NOMO-1 (cell line): ENCODE data around the gene SLC26A3.
"Not testable (repeated sequence)": the region's sequence is repeated elsewhere in the genome, so short reads cannot be mapped to it uniquely, and the experiment has no call there.

ENCODE experiments used
- DNase-seq, 2 experiments: peaks; one replicate each; lab custom pipeline; 2025; ENCODE audit not compliant: unreplicated experiment in 2 of 2; lab: John Stamatoyannopoulos, UW

SLC26A3 gene

DNA sequence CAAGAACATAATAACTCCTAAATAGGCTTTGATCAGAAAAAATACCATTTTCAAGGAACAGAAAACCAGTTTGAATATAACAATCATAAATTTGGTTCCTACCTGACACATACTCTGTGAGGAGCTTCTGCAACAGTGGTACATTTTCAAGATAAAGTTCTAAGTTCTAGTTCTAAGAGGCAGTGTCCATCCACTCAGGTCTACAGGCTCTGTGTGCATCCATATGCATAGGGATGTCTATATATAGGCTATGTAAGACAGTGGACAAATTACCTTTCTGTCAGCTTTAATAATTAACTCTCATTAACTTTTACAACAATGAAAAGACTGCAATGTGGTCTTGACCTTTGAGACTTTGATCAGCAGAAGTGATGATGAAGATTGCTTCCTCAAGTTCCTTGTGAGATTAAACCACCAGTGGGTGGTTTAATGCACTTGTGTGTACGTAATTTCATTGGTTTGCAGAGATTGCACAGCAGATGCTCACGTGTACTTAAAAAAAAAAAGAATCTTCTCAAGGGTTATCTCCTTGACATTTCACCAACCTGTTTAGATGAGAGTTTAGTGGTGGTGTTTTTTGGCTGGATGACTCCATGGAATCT is at the start of gene SLC26A3:
SLC26A3 (minus strand) TSS at position 215 of the 602 bp plus-strand sequence. CDS start 8,714 bp downstream, outside the sequence.
- DNase-seq: no peak

DNA sequence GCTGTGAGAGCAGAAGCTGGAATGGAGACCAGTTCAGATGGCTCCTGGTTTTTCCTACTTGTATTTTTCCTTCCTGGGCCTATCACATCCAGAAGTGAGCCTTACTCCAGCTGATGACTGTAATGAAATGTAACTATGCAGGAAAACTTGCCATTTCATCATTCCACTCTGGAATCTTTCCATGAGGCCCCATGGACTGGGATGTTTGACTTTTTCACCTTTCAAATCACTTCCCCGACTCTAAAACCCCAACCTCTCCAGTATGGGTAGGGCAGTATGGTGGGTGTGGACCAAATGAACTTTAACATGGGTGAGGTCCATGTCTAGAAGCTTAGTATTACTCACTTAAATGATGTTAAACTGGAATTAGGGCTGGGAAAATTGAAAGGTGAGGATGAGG is 47.6 kb upstream of the SLC26A3 start:
- no peak for DNase-seq

DNA sequence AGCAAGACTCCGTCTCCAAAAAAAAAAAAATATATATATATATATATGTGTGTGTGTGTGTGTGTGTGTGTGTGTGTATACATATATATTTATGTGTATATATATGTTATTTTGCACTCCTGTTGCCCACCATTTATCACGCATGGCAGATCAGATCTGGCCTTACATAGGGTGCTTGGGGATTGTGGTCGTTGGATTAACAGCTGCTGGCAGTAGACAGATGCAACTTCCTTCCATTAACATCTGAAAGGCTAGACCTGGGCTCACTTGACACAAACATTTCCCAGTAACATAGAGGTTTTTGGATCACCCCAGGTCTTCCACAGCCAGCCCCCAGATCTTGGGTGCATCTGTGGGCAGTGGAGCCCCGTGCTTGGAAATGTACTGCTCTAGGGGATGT is 47.2 kb upstream of the SLC26A3 start:
- DNase-seq: no peak

DNA sequence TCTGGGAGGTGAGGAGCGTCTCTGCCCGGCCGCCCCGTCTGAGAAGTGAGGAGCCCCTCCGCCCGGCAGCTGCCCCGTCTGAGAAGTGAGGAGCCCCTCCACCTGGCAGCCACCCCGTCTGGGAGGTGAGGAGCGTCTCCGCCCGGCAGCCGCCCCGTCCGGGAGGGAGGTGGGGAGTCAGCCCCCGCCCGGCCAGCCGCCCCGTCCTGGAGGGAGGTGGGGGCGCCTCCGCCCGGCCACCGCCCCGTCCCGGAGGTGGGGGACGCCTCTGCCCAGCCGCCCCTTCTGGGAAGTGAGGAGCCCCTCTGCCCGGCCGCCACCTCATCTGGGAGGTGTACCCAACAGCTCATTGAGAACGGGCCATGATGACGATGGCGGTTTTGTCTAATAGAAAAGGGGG is 45.2 kb upstream of the SLC26A3 start:
- DNase-seq: not testable (repeated sequence)

DNA sequence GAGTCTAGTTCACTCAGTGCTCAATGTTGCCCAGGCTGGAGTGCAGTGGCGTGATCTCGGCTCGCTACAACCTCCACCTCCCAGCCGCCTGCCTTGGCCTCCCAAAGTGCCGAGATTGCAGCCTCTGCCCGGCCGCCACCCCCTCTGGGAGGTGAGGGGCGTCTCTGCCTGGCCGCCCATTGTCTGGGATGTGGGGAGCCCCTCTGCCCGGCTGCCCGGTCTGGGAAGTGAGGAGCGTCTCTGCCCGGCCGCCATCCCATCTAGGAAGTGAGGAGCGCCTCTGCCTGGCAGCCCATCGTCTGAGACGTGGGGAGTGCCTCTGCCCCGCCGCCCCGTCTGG is 44.8 kb upstream of the SLC26A3 start:
- DNase-seq: not testable (repeated sequence)

DNA sequence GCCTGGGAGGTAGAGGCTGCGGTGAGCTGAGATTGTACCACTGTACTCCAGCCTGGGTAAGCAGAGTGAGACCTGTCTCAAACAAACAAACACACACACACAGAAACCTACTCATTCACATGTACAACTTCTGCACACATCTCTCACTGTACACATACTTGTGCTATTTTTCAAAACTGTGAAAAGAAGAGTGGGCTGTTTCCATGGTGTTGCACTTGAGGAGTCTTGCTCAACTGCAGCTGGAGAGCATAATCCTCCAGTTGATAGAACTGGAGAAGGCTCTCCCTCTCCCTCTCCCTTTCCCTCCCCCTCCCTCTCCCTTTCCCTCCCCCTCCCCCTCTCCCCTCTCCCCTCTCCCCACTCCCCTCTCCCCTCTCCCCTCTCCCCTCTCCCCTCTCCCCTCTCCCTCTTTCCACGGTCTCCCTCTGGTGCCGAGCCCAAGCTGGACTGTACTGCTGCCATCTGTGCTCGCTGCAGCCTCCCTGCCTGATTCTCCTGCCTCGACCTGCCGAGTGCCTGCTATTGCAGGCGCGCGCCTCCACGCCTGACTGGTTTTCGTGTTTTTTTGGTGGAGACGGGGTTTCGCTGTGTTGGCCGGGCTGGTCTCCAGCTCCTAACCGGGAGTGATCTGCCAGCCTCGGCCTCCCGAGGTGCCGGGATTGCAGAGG is 44.3 kb upstream of the SLC26A3 start:
- DNase-seq: no peak

DNA sequence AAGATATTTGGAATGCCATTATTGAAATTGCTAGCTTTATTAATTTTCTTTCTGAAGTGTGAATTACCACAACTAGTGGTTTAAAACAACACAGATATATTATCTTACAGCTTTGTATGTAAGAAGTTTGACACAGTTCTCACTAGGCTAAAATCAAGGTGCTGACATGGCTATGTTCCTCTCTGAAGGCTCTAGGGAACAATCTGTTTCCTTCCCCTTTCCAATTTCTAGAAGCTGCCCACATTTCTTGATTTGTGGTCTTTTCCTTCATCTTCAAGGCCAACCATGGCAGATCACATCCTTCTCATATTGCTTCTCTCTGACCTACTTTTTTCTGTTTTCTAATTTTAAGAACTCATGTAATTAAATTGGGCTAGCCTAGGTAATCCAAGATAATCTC is 43.3 kb upstream of the SLC26A3 start:
- peak in 1 of 2 experiments; percentile 24 for DNase-seq

DNA sequence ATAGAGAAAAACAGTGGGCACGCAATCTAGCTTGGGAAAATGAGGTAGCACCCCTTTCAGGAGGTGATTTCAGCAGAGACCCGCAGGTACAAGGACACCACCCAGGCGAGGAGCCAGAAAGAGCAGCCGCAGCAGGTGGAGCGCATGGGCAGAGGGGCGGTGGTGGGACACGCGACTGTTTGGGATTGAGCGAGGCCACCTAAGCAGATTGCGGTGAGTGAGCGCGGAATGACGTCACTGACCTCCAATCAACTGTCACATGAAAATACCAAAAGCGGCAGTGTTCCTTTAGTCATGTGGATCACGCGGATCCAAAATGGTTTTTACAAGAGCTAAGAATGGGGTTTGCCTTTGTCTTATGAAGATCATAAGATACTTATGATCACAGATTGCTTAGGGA is 40.2 kb upstream of the SLC26A3 start:
- no peak for DNase-seq

DNA sequence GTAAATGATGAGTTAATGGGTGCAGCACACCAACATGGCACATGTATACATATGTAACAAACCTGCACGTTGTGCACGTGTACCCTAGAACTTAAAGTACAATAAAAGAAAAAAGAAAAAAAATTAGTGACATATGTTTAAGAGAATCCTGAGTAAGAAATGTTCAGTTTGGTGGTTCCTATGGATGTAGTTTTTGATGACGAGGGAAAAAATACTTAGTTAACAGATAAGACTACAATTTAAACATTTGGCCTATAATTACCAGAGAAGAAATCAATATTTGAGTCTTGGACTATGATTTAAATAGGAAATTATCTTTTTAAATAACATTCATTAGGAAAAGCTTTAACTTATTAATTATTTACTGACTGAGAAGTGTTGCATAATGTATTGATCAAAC is 39.2 kb upstream of the SLC26A3 start:
- no peak for DNase-seq

DNA sequence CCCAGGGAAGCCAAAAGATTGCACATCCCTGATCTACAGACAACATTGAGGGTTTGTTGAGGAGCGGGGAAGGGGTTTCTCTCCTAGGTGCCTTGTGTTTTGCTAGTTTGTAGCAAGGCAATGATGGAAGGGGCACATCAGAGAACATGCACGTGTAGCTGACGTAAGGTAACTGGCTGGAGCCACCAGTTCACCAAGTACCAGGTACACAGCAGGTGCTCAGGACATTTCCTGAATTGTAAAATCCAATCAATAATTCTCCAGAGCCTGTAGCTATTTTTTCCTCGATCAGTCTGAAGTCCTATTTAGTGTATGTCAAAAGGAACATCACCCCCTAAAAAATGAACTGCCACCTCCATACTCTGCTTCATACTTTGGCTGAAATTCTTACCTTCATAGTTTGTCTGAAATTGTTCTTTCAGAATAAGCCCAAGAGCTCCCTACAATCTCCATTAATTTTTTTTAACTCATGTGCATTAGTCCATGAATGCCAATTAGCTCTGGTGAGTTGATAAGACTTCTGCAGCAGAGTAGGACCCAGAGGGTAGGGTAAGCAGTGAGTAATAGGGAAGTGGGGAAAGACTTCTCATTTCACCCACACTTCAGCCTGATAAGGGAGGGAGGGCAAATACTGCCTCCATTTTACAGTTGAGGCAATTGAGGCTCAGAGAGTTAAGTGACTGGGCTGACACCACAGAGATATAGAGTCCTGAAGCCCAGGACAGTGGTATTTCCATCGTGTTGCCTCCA is 36.0 kb upstream of the SLC26A3 start:
- DNase-seq: no peak

DNA sequence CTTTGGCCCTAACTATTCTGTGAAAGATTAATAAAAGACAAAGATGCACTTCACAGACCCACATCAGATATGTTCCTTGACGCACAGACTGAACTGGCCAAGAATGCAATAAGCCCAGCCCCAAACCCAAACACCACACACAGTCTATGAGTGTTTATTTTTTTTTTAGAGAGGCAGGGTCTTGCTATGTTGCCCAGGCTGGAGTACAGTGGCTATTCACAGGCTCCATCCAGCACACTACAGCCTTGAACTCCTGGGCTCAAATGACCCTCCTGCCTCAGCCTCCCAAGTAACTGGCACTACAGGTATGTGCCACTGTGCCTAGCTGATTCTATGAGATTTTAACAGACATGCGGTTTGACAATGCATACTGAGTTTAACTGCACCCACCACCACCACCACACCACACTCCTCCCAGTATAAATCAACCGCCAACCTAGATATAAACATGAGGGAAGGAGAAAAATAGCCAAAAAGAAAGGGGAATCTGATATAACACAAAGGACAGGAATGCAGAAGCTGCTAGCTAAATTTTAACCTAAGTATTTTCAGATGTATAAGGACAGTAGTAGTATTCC is 35.1 kb upstream of the SLC26A3 start:
- no peak for DNase-seq

DNA sequence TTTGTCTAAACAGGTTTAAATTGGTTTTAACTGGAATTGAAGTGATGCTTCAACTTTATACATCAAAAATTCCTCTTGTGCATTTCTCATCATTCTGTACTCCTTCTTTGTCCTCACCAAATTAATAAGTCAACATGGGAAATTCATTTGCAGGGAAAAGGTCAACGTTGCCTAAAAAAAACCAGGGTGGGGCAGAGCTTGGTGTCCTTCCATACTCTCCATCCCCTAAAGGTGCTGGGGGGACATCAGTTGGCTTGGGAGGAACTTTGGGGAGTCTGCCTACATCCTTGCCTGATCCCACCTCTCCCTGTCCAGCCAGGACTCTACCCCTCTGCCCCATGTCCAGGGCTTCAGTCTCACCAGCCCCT is 34.1 kb upstream of the SLC26A3 start:
- no peak for DNase-seq

DNA sequence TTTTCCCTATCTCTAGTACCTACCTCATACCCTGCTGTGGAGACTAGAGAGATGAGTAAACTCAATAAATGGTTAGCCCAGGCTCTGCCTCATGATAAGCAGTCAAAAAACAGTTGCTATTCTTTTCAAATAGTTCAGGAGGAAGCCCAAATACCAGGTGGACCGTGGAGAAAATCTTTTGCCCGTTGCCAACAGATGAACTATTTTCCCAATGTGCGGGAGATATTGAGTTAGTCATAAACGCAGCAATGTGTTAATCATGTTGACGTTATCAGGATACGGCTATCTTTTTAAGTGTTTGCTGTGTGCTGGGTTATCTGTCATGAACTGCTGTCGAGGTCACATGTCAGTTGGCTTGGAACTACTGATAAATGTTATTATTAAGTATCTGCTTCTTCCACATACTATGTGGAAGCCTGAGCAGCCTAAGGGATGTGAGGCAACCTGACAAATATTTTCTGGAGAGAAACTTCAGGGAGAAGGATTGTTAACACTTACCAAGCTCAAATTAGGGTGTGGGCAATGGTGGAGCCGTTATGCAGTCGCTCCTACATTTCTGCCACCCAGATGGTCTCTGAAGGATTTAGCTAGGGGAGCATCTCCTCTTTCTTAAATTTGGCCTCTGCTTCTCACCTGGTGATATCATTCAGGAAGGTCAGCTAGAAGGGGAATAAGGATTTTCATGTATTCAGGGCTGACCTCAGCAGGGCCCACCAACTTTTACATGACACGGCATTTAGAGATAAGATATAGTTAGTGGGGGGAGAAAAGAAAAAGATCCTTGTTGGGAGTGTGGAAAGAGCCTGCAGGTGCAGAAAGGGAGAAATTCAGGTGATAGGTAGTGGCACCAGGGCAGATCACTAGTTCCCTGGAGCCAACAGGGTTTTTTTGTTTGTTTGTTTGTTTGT is 33.5 kb upstream of the SLC26A3 start:
- no peak for DNase-seq

DNA sequence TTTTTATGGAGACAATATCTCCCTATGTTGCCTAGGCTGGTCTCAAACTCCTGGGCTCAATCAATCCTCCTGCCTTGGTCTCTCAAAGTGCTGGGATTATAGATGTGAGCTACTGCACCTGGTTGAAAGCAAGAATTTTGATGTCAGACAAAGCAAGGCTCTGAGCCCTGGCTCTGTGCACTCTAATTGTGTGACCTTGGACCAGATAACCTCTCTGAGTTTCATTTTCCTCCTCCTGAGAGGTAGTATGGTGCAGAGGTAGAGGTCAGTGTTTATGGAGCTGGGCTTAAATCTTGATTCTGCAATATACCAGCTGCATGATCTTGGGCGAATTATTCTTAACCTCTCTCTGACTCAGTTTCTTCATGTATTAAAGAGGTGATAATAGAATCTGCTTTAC is 31.4 kb upstream of the SLC26A3 start:
- no peak for DNase-seq

DNA sequence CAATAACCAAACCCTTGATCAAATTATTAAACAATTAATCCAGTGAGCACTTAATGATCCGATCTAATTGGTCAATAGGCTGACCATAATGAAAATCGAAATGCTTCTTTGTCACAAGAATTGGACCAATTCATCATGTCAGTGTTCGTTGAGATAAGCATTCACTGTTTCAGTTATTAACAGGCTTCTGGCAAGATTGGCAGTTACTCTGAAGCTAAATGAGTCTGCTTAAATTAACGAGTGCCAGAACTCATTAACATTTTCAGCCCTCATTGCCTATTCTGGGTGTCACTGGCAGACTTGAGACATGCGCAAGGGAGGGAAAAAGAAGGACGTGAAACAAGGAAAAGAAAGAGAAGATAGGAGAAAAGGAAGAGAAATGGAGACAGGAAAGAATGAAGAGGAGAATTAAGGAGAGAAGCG is 30.7 kb upstream of the SLC26A3 start:
- DNase-seq: no peak

DNA sequence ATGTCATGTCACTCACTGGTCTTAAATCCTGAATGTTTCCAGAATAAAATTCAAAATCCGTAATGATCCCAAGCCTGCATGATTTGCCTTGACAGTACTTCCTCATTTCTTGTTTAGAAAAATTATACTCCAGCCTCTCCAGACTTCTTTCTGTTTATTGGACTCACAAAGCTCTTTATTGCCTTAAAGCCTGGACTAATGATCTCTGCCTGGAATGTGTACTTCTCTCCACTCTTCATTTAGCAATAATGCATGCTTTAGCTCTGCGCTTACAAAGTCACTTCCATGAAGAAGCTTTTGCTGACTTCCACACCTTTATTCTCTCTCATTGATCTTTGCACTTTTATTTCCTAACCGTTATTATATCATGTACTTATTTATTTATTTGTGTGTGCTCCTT is 27.4 kb upstream of the SLC26A3 start:
- no peak for DNase-seq

DNA sequence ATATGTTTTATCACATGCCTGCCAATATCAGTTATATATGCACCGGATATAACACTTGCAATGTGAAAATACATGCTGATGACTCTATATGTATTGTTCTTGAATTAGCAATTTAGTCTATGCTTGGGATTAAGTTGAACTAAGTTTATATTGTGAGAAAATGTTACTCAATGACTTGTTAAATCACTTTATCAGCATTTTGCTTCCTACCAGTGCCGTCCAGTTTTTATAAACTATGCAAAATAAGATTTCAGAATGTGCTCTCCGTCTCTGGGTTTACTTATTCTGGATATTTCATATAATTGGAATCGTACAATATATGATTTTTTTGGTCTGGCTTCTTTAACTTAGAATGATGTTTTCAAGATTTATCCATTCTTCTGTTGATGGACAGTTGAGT is 25.5 kb upstream of the SLC26A3 start:
- DNase-seq: no peak

DNA sequence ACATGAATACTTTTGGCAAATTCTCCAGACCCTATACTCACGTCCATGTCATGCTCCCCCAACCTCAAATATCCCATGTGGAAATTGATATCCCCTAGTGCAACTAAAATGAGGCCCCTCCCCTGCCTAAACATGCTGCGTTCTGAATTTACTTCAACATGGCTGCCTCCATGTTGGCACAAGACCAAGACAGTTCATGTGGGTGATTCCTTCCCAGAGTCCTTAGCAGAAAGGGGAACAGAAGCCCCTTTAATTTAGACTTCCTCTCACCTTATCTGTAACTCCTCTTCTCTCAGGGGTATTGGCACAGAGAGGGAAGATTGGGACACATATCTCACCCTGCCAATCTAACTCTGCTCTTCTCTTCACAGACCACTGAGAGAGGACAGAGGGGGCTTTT is 24.5 kb upstream of the SLC26A3 start:
- no peak for DNase-seq

DNA sequence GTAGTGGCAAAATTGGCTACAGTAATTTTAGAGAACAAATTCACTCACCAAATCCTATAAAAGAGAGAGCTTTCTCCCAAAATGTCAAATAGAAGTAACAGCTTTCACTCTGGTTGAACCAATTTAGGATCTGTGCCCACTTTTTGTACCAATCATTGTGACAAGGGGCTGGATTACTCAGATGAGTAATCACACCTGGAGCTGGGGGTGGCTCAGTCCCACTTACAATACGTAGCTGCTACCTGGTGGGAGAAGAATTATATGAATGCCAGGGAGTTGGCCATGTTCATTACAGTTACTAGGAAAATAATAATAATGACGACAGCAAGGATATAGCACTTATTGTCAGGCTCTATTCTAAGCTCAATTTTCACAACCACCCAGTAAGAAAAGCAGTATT is 23.4 kb upstream of the SLC26A3 start:
- DNase-seq: no peak

DNA sequence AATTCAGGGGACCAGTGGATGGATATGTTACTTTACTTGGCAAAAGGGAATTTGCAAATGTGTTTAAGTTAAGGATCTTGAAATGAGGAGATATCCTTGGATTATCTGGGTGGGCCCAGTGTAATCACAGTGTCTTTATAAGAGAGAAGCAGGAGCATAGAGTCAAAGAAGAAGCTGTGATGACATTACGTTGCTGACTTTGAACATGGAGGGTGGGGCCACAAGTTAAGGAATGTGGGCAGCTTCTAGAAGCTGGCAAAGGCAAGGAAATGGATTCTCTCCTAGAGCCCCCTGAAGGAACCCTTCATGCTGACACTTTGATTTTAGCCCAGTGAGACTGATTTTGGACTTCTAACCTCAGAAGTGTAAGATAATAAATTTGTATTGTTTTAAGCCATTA is 21.8 kb upstream of the SLC26A3 start:
- no peak for DNase-seq

DNA sequence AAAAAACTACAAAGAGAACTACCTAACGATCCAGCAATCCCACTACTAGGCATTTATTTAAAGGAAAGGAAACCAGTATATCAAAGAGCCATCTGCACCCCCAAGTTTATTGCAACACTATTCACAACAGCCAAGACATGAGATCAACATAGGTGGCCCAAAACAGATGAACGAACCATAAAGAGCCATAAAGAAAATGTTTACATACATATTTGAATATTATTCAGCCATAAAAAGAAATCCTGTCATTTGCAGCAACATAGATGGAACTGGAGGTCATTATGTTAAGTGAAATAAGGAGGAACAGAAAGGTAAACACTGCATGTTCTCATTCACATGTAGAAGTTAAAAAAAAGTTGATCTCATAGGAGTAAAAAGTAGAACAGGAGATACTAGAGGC is 15.6 kb upstream of the SLC26A3 start:
- DNase-seq: no peak
